GM12878 (cell line): ENCODE measurements around the gene CMTM1. TPM values are rescaled to one million over a fixed set of nuclear protein-coding genes. Genes with fewer than 3 reads are reported as not detected.

Experiments used
- ATAC-seq: fragments of 200-7000 bp; cut with Tn5 transposase; 3 replicates; pipeline ENCODE4 v1.9.1; 2020; ENCODE audit warnings: mild to moderate bottlenecking, moderate library complexity
- BruUV-seq: library from RNA; stranded (reverse); fragments of 400-500 nt; replicated peaks from 2 replicates; lab custom pipeline; 2021; lab: Mats Ljungman, UMichigan
- CTCF ChIA-PET: fragments of 300-600 bp; sonication (Branson Sonifier 250); formaldehyde crosslinking; extraction: SDS; loops from one replicate; lab custom pipeline; 2021; ENCODE audit warnings: inconsistent platforms; lab: Yijun Ruan, JAX
- POLR2A ChIA-PET: fragments of 350-600 bp; formaldehyde crosslinking; extraction: SDS; loops from one replicate; lab custom pipeline; 2021; ENCODE audit warnings: inconsistent platforms; lab: Charles Lee
- RAD21 ChIA-PET: fragments of 300-600 bp; sonication (Branson Sonifier 250); formaldehyde crosslinking; loops from one replicate; lab custom pipeline; 2023; ENCODE audit warnings: antibody characterized with exemption; ENCODE audit not compliant: unreplicated experiment; lab: Charles Lee
- SMC1A ChIA-PET: fragments of 300-600 bp; sonication (Branson Sonifier 250); formaldehyde crosslinking; loops from one replicate; lab custom pipeline; 2023; ENCODE audit not compliant: unreplicated experiment, uncharacterized antibody; lab: Charles Lee
- DNase-seq: peaks from one replicate; pipeline ENCODE4 v3.0.0-alpha.2; 2011; ENCODE audit warnings: low read depth, low spot score
- FAIRE-seq: peaks from 3 replicates; lab custom pipeline; 2011; peaks lifted over from hg19 to GRCh38; lab: Jason Lieb, UNC
- H2AFZ ChIP-seq: 2 replicates; pipeline ENCODE4 v1.6.0; 2011; ENCODE audit warnings: low read depth, low read length, control low read depth; ENCODE audit not compliant: control insufficient read depth
- H3K27ac ChIP-seq: 2 replicates; pipeline ENCODE4 v1.5.1; 2011; ENCODE audit warnings: control low read depth; ENCODE audit not compliant: control insufficient read depth, insufficient read depth
- H3K27me3 ChIP-seq, 2 experiments: replicated peaks in 1 of 2; 2 replicates each; pipeline versions ENCODE4 v1.6.0 to v1.6.1; 2011; ENCODE audit warnings: low read length in 1 of 2; ENCODE audit not compliant: control insufficient read depth in 2 of 2, insufficient read depth in 2 of 2
- H3K36me3 ChIP-seq, 2 experiments: 2 replicates each; pipeline ENCODE4 v1.5.1; 2011; ENCODE audit warnings: low read length in 1 of 2; ENCODE audit not compliant: control insufficient read depth in 2 of 2, insufficient read depth in 2 of 2
- H3K4me1 ChIP-seq: 2 replicates; pipeline ENCODE4 v1.6.1; 2011; ENCODE audit warnings: mild to moderate bottlenecking, low read length, moderate library complexity, mixed read lengths; ENCODE audit not compliant: control insufficient read depth, insufficient read depth
- H3K4me2 ChIP-seq: 2 replicates; pipeline ENCODE4 v1.6.0; 2011; ENCODE audit warnings: control low read depth; ENCODE audit not compliant: control insufficient read depth, insufficient read depth
- H3K4me3 ChIP-seq: fragments of 200-600 bp; sonication (generic); 2 replicates; pipeline ENCODE4 v1.5.1; 2016
- H3K79me2 ChIP-seq: 2 replicates; pipeline ENCODE4 v1.6.0; 2011; ENCODE audit warnings: low read length; ENCODE audit not compliant: control insufficient read depth, insufficient read depth
- H3K9ac ChIP-seq: 2 replicates; pipeline ENCODE4 v1.8.0; 2011; ENCODE audit warnings: low read length, control low read depth, mixed read lengths; ENCODE audit not compliant: control insufficient read depth, insufficient read depth
- H3K9me3 ChIP-seq: replicated peaks from 3 replicates; pipeline ENCODE4 v1.5.1; 2011; ENCODE audit warnings: mild to moderate bottlenecking, low read length; ENCODE audit not compliant: control insufficient read depth, insufficient read depth
- H4K20me1 ChIP-seq: 2 replicates; pipeline ENCODE4 v1.6.0; 2011; ENCODE audit not compliant: control insufficient read depth, insufficient read depth
- BCL11A ChIP-seq: IDR thresholded peaks from 2 replicates; pipeline ENCODE4 v1.6.1; 2011; ENCODE audit warnings: low read depth, low read length
- CHD2 ChIP-seq: IDR thresholded peaks from 2 replicates; pipeline ENCODE4 v1.6.1; 2011; ENCODE audit warnings: low read depth, low read length, improper control_type of control experiment, borderline replicate concordance
- EP300 ChIP-seq, 2 experiments: fragments of 150-350 bp in 1 of 2; IDR thresholded peaks; 2 replicates each; pipeline ENCODE4 v1.6.1; 2011 to 2012; ENCODE audit warnings: low read depth in 2 of 2, low read length in 2 of 2, borderline replicate concordance in 1 of 2, improper control_type of control experiment in 1 of 2, inconsistent platforms in 1 of 2; ENCODE audit not compliant: control insufficient read depth in 1 of 2
- ETV6 ChIP-seq, 2 experiments: fragments of 450-650 bp in 1 of 2; IDR thresholded peaks in 1 of 2; conservative IDR thresholded peaks in 1 of 2; 2 replicates each; pipeline ENCODE4 v1.6.1; 2014; ENCODE audit warnings: antibody characterized with exemption in 1 of 2, borderline replicate concordance in 1 of 2, low read depth in 1 of 2, mild to moderate bottlenecking in 1 of 2, moderate library complexity in 1 of 2
- HDAC6 ChIP-seq: fragments of 200-600 bp; sonication (generic); IDR thresholded peaks from one replicate; pipeline ENCODE4 v1.8.0; 2017; ENCODE audit warnings: antibody characterized with exemption; ENCODE audit not compliant: unreplicated experiment
- LARP7 ChIP-seq: fragments of 450-650 bp; IDR thresholded peaks from 2 replicates; pipeline ENCODE4 v1.6.1; 2017; ENCODE audit warnings: mild to moderate bottlenecking
- MXI1 ChIP-seq: fragments of 150-350 bp; IDR thresholded peaks from 2 replicates; pipeline ENCODE4 v1.6.1; 2011; ENCODE audit warnings: low read depth, mild to moderate bottlenecking, inconsistent platforms, low read length, improper control_type of control experiment
- MYB ChIP-seq: fragments of 150-350 bp; IDR thresholded peaks from 2 replicates; pipeline ENCODE4 v1.6.1; 2014; ENCODE audit warnings: mild to moderate bottlenecking, low read depth, low read length, borderline replicate concordance
- NBN ChIP-seq: fragments of 450-650 bp; IDR thresholded peaks from 2 replicates; pipeline ENCODE4 v1.6.1; 2016
- PAX5 ChIP-seq: IDR thresholded peaks from 2 replicates; pipeline ENCODE4 v1.6.1; 2011; ENCODE audit warnings: low read depth, low read length, borderline replicate concordance
- POLR2AphosphoS5 ChIP-seq: IDR thresholded peaks from 2 replicates; pipeline ENCODE4 v1.6.1; 2011; ENCODE audit warnings: mild to moderate bottlenecking, low read length, inconsistent platforms
- RAD51 ChIP-seq: fragments of 450-650 bp; IDR thresholded peaks from 2 replicates; pipeline ENCODE4 v1.6.1; 2016; ENCODE audit warnings: moderate library complexity, mild to moderate bottlenecking, inconsistent platforms
- RBBP5 ChIP-seq: fragments of 200-600 bp; sonication (generic); conservative IDR thresholded peaks from 2 replicates; pipeline ENCODE4 v1.6.1; 2016
- RCOR1 ChIP-seq: conservative IDR thresholded peaks from 2 replicates; pipeline ENCODE4 v1.6.1; 2012; ENCODE audit warnings: low read depth, low read length, improper control_type of control experiment
- SMARCA5 ChIP-seq: fragments of 450-650 bp; IDR thresholded peaks from 2 replicates; pipeline ENCODE4 v1.6.1; 2017; ENCODE audit warnings: mild to moderate bottlenecking
- SRF ChIP-seq, 2 experiments: IDR thresholded peaks; 2 replicates each; pipeline ENCODE4 v1.6.1; 2011; ENCODE audit warnings: low read depth in 2 of 2, low read length in 2 of 2, mild to moderate bottlenecking in 1 of 2, moderate library complexity in 1 of 2
- TAF1 ChIP-seq: IDR thresholded peaks from 2 replicates; pipeline ENCODE4 v1.6.1; 2011; ENCODE audit warnings: mild to moderate bottlenecking, low read depth, low read length, borderline replicate concordance
- WGBS: methylation state at CpG from one replicate; pipeline ENCODE4 v1.1.6; 2016; ENCODE audit warnings: low lambda C conversion rate; ENCODE audit not compliant: insufficient replicate concordance, insufficient coverage; ENCODE audit errors: missing lambda C conversion rate; 5-methylcytosine and 5-hydroxymethylcytosine counted together
- in situ Hi-C: fragments of 300-500 bp; cut with MboI; formaldehyde crosslinking; loops from 9 replicates; pipeline ENCODE4 v1.14.3; 2018; ENCODE audit warnings: mixed read lengths
- intact Hi-C: fragments of 100-400 bp; cut with micrococcal nuclease; formaldehyde crosslinking; loops from one replicate; pipeline ENCODE4 v1.14.2; 2022; ENCODE audit not compliant: unreplicated experiment
- polyA plus RNA-seq, 11 experiments: library from polyadenylated mRNA; depleted of rRNA in 4 of 11; unstranded in 6 of 11; stranded (reverse) in 5 of 11; fragments of >200 nt; fragmentation: Nextera tagmentation in 4 of 11; fragmentation: Illumina TruSeq in 1 of 11; extraction: Ambion mirVana in 4 of 11; extraction: Trizol in 1 of 11; gene quantifications; 1 replicate in 1 of 11; 2 replicates in 10 of 11; pipeline versions ENCODE4 v1.2.1 to v1.2.3, GENCODE V29; 2011 to 2016; ENCODE audit warnings: inconsistent platforms in 2 of 11, missing spikeins in 2 of 11, low read depth in 1 of 11
- total RNA-seq, 4 experiments: library from RNA; depleted of rRNA in 3 of 4; stranded (reverse); fragments of >200 nt in 3 of 4; fragmentation: Illumina TruSeq in 1 of 4; extraction: Trizol in 1 of 4; gene quantifications; 2 replicates each; pipeline versions ENCODE4 v1.2.1 to v1.2.3, GENCODE V29; 2013 to 2021
- TF ChIP-seq, protein P1 (sequence below): fragments of 450-650 bp; IDR thresholded peaks from 2 replicates; pipeline ENCODE4 v1.6.1; 2017; ENCODE audit warnings: borderline replicate concordance
- TF ChIP-seq, protein P2 (sequence below): fragments of 450-650 bp; IDR thresholded peaks from 2 replicates; pipeline ENCODE4 v1.6.1; 2018; ENCODE audit warnings: borderline replicate concordance, mild to moderate bottlenecking; ENCODE audit not compliant: partially characterized antibody

CMTM1 gene
- total and polyA plus RNA-seq, 10 of the 15 experiments (the other 5 are each of a cell fraction or from before 2014, with no cell fraction given), result 0.09 to 3.0 (median 1.4) TPM; not detected in 2

DNA sequence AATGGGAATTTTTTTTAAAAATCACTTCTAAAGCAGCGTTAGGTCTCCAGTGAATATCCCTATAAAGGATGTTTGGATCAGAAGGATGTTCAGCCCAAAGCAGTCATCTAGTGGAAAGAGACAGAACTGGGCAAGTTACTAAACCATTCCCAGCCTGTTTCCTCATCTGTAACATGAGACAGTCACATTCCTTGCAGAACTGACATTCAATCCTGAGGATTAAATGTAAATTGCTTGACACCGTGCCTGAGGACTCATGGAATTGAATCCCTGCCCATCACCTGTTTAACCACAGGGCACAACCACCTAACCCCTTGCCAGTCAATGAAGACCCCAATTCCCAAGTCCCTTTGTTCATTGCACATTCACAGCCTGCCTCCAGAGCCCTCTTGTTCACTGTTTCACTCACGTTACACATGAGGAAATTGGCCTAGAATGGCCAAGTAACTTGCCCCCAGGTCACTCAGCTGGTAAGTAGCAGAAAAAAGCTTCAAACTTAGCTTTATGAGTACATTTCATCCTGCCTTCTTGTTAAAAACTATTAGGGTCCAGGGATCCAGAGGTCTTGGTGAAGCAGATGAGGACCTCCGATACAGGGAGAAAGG, 14.5 kb downstream of the CMTM1 start:
- ChIA-PET POLR2A (no interaction called here), CTCF (interaction anchor here (0.6 to 4.7 kb wide), 4 partner anchors 9 to 73 kb away, joined by 3 to 31 read pairs (median 4); no protein-coding TSS in a partner anchor), SMC1A (no interaction called here), RAD21 (interaction anchor here (1.3 kb wide), 1 partner anchor 28 kb away, joined by 3 read pairs; the partner anchor contains the start of gene CKLF)
- Histone ChIP-seq H3K79me2 (no peaks in the 10 kb centered on the region), H4K20me1 (no peaks in the 10 kb centered on the region), H3K27ac (no peak overlapping the region), H3K4me3 (no peak overlapping the region), H3K4me2 (no peak overlapping the region), H3K4me1 (peaks cover 3% of the 10 kb centered on the region; the same call in 1 of the 2 replicates), H3K27me3 (peaks cover 7 to 10% of the 10 kb centered on the region in 2 experiments; a peak in 3 of 4 replicates), H2AFZ (no peak overlapping the region), H3K9me3 (no peaks in the 10 kb centered on the region), H3K9ac (no peak overlapping the region), H3K36me3 (no peaks in the 10 kb centered on the region)
- ATAC-seq (no peak), FAIRE-seq (no peak), DNase-seq (no peak)
- intact Hi-C loops, result no loop called here
- in situ Hi-C loops, result no loop called here
- WGBS, result 52% methylated on average over 4 of the region's 4 CpGs
- no TSS peak for BruUV-seq
- no peak for TF ChIP-seq ETV6 (conservative IDR thresholded peaks at IDR 0.05 in 1 of 2, IDR thresholded peaks at IDR 0.05 in 1 of 2; ENCODE audit: borderline replicate concordance in 1 of 2, low read depth in 1 of 2)
- no peak for TF ChIP-seq SMARCA5
- no peak for TF ChIP-seq HDAC6
- no peak for TF ChIP-seq RAD51
- TF ChIP-seq MXI1, result no peak
- TF ChIP-seq, protein P1, sequence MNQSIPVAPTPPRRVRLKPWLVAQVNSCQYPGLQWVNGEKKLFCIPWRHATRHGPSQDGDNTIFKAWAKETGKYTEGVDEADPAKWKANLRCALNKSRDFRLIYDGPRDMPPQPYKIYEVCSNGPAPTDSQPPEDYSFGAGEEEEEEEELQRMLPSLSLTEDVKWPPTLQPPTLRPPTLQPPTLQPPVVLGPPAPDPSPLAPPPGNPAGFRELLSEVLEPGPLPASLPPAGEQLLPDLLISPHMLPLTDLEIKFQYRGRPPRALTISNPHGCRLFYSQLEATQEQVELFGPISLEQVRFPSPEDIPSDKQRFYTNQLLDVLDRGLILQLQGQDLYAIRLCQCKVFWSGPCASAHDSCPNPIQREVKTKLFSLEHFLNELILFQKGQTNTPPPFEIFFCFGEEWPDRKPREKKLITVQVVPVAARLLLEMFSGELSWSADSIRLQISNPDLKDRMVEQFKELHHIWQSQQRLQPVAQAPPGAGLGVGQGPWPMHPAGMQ, result no peak
- TF ChIP-seq TAF1, result no peak
- TF ChIP-seq, protein P2, sequence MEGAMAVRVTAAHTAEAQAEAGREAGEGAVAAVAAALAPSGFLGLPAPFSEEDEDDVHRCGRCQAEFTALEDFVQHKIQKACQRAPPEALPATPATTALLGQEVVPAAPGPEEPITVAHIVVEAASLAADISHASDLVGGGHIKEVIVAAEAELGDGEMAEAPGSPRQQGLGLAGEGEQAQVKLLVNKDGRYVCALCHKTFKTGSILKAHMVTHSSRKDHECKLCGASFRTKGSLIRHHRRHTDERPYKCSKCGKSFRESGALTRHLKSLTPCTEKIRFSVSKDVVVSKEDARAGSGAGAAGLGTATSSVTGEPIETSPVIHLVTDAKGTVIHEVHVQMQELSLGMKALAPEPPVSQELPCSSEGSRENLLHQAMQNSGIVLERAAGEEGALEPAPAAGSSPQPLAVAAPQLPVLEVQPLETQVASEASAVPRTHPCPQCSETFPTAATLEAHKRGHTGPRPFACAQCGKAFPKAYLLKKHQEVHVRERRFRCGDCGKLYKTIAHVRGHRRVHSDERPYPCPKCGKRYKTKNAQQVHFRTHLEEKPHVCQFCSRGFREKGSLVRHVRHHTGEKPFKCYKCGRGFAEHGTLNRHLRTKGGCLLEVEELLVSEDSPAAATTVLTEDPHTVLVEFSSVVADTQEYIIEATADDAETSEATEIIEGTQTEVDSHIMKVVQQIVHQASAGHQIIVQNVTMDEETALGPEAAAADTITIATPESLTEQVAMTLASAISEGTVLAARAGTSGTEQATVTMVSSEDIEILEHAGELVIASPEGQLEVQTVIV, result no peak
- TF ChIP-seq MYB, result no peak
- no peak for TF ChIP-seq LARP7
- no peak for TF ChIP-seq CHD2
- no peak for TF ChIP-seq RCOR1
- TF ChIP-seq RBBP5, result no peak
- TF ChIP-seq PAX5, result no peak
- TF ChIP-seq NBN, result no peak
- TF ChIP-seq EP300 (IDR thresholded peaks at IDR 0.05; ENCODE audit: borderline replicate concordance in 1 of 2, control insufficient read depth in 1 of 2, low read depth in 2 of 2, low read length in 2 of 2), result no peak
- no peak for TF ChIP-seq BCL11A
- no peak for TF ChIP-seq SRF (IDR thresholded peaks at IDR 0.05; ENCODE audit: low read depth in 2 of 2, low read length in 2 of 2)
- TF ChIP-seq POLR2AphosphoS5, result no peak
